ENCODE measurements around the gene PLA2G2D. TPM values are rescaled to one million over a fixed set of nuclear protein-coding genes. Genes with fewer than 3 reads are reported as not detected.

PLA2G2D gene, protein sequence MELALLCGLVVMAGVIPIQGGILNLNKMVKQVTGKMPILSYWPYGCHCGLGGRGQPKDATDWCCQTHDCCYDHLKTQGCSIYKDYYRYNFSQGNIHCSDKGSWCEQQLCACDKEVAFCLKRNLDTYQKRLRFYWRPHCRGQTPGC
- not detected in 2 replicates for total RNA-seq

DNA sequence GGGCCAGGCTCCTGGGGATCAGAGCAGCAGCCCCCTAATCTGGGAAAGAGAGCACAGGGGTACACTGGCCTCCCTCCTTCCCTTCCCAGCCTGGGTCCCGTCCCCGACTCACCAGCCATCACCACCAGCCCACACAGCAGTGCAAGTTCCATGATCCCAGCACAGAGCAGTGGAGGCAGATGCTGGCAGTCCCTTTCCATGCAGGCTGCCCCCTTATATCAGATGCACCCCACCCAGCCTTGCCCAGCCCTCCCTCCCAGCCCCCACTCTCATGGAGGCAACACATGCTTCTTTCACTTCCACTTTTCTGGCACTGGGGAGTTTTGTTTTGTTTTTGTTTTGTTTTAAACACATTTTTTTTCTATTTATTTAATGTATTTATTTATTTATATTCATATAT, at the start of gene PLA2G2D:
Gene PLA2G2D (minus strand): TSS at position 190 of the 400 bp plus-strand sequence. CDS start 38 bp downstream, at position 152.

DNA sequence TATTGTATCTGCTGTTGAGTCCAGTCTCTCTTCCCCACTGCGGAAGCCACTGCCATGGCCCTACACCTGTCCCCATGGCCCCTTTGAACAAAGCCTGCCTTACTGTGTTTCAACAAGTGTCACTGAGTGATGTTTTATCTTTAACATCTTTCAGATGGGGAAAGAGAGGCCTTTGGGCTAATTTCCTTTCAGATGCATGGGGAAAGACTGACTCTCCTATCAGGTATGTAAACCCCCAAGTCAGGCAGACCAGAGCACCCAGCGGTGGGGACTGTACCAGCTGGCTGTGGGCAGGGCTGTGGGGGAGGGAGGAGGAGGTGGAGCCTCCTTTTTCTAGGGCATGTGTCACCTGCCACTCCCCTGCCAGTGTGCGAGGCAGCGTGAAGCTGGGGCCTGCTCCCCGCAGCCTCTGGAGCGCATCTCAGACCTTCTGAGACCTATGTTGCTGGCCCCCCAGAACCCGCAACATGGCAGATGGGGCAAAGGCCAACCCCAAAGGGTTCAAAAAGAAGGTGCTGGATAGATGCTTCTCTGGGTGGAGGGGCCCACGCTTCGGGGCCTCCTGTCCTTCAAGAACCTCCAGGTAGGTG, 19.7 kb upstream of the PLA2G2D start, which contains the start of gene PLA2G2F:
Gene PLA2G2F (plus strand): TSS at position 363 of the 590 bp plus-strand sequence. CDS start 105 bp downstream, at position 468.

DNA sequence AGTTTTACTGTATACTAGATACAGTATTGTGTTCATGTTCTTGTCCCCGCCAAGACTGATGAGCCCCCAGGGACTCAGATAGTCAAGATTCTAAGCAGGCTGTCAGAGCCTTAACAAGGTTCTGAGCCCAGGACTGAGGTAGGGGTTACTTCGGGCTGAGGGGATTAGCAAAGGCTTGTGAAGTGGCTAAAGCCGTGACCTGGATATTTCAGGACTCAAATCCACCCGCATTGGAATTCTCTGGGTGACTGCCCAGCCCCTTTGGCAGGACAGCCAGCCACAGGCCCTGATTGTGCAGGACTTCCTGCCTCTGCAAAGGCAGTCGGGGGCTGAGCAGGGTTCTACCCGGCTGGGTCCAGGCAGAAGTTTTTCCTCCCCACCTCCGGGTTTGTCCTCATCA, 49.5 kb downstream of the PLA2G2D start, which contains the start of gene PLA2G5:
Gene PLA2G5 (plus strand): TSS at position 321 of the 400 bp plus-strand sequence. CDS start 14,637 bp downstream, outside the sequence.

Other genes with a start within 250 kb of the PLA2G2D start
- 7.7 and 10.3 TPM in 2 replicates for gene OTUD3, start 237.1 kb downstream of the PLA2G2D start, total RNA-seq
- not detected in 2 replicates for gene PLA2G2E, start 195.9 kb downstream of the PLA2G2D start, total RNA-seq
- not detected in 2 replicates for gene PLA2G2A, start 139.9 kb downstream of the PLA2G2D start, total RNA-seq
- gene PLA2G5, start 49.3 kb downstream of the PLA2G2D start, total RNA-seq = not detected in 2 replicates
- not detected in 2 replicates for gene PLA2G2F, start 19.8 kb upstream of the PLA2G2D start, total RNA-seq
- gene UBXN10, start 66.6 kb upstream of the PLA2G2D start, total RNA-seq = not detected in 2 replicates
- not detected in 2 replicates for gene PLA2G2C, start 67.0 kb upstream of the PLA2G2D start, total RNA-seq
- gene VWA5B1, start 171.3 kb upstream of the PLA2G2D start, total RNA-seq = not detected in 2 replicates